H1 (cell line): ENCODE results near the gene ATF7IP. TPM values are rescaled to one million over a fixed set of nuclear protein-coding genes. Genes with fewer than 3 reads are reported as not detected.

ENCODE experiments used
- CTCF ChIA-PET: fragments of 300-600 bp; sonication (Branson Sonifier 250); formaldehyde crosslinking; loops from one replicate; lab custom pipeline; 2021; ENCODE audit not compliant: partially characterized antibody; lab: Charles Lee
- POLR2A ChIA-PET: fragments of 300-600 bp; sonication (Branson Sonifier 250); formaldehyde crosslinking; loops from one replicate; lab custom pipeline; 2021; ENCODE audit warnings: inconsistent platforms; ENCODE audit not compliant: partially characterized antibody; lab: Charles Lee
- DNase-seq, 2 experiments: peaks; one replicate each; pipeline versions ENCODE4 v3.0.0 to v3.0.0-alpha.2; 2010 to 2022; ENCODE audit warnings: low spot score in 2 of 2, low read depth in 1 of 2, mixed read lengths in 1 of 2
- FAIRE-seq: peaks from 2 replicates; lab custom pipeline; 2011; peaks lifted over from hg19 to GRCh38; lab: Jason Lieb, UNC
- H2AFZ ChIP-seq: 2 replicates; pipeline ENCODE4 v1.8.1; 2012; ENCODE audit warnings: low read length, inconsistent platforms
- H2AK5ac ChIP-seq: 2 replicates; pipeline ENCODE4 v1.6.1; 2013; ENCODE audit warnings: low read depth, low read length
- H2BK120ac ChIP-seq: replicated peaks from 2 replicates; pipeline ENCODE3; 2013; ENCODE audit warnings: low read depth, low read length, inconsistent platforms
- H2BK12ac ChIP-seq: 2 replicates; pipeline ENCODE4 v1.6.1; 2013; ENCODE audit warnings: low read depth, low read length
- H2BK15ac ChIP-seq: 2 replicates; pipeline ENCODE4 v1.6.1; 2013; ENCODE audit warnings: low read length
- H2BK20ac ChIP-seq: 2 replicates; pipeline ENCODE4 v1.6.1; 2013; ENCODE audit warnings: low read length
- H2BK5ac ChIP-seq: 2 replicates; pipeline ENCODE4 v1.6.1; 2013; ENCODE audit warnings: low read depth, low read length
- H3K14ac ChIP-seq: 2 replicates; pipeline ENCODE4 v1.6.1; 2013; ENCODE audit warnings: inconsistent platforms; ENCODE audit not compliant: insufficient read length
- H3K18ac ChIP-seq: 2 replicates; pipeline ENCODE4 v1.6.1; 2013; ENCODE audit warnings: low read length; ENCODE audit errors: extremely low read depth
- H3K23ac ChIP-seq: 2 replicates; pipeline ENCODE4 v1.6.1; 2013; ENCODE audit warnings: inconsistent platforms; ENCODE audit not compliant: insufficient read length
- H3K23me2 ChIP-seq: 2 replicates; pipeline ENCODE4 v1.6.1; 2013; ENCODE audit warnings: low read depth, low read length
- H3K27ac ChIP-seq: 2 replicates; pipeline ENCODE4 v1.6.1; 2011; ENCODE audit warnings: low read depth, low read length, inconsistent platforms
- H3K27me3 ChIP-seq, 4 experiments: replicated peaks in 1 of 4; 1 replicate in 1 of 4; 2 replicates in 3 of 4; pipeline versions ENCODE4 v1.6.1 to v1.8.1; 2011 to 2013; ENCODE audit warnings: low read length in 3 of 4, mild to moderate bottlenecking in 3 of 4, inconsistent platforms in 2 of 4, mixed read lengths in 2 of 4, moderate library complexity in 1 of 4; ENCODE audit not compliant: control insufficient read depth in 3 of 4, insufficient read depth in 3 of 4; ENCODE audit errors: extremely low read depth in 1 of 4
- H3K36me3 ChIP-seq, 4 experiments: 2 replicates each; pipeline versions ENCODE4 v1.6.1 to v1.8.1; 2011 to 2013; ENCODE audit warnings: mild to moderate bottlenecking in 4 of 4, low read length in 3 of 4, moderate library complexity in 2 of 4, control low read depth in 1 of 4, inconsistent platforms in 1 of 4; ENCODE audit not compliant: insufficient read depth in 4 of 4, control insufficient read depth in 2 of 4
- H3K4ac ChIP-seq: replicated peaks from 2 replicates; pipeline ENCODE3; 2013; ENCODE audit warnings: low read length, low read depth, mixed read lengths, inconsistent platforms; ENCODE audit not compliant: insufficient read length
- H3K4me1 ChIP-seq, 4 experiments: replicated peaks in 1 of 4; 1 replicate in 1 of 4; 2 replicates in 3 of 4; pipeline versions ENCODE4 v1.6.1 to v1.8.1; 2011 to 2013; ENCODE audit warnings: low read length in 3 of 4, inconsistent platforms in 2 of 4, mixed read lengths in 1 of 4; ENCODE audit not compliant: insufficient read depth in 4 of 4, control insufficient read depth in 3 of 4
- H3K4me2 ChIP-seq, 2 experiments: 2 replicates each; pipeline versions ENCODE4 v1.6.1 to v1.8.1; 2011 to 2013; ENCODE audit warnings: low read depth in 2 of 2, low read length in 2 of 2, control low read depth in 1 of 2, inconsistent platforms in 1 of 2, mild to moderate bottlenecking in 1 of 2; ENCODE audit not compliant: insufficient read depth in 1 of 2
- H3K4me3 ChIP-seq, 4 experiments: fragments of 200-600, 300-600 bp in 1 of 4; sonication (generic), shearing (Covaris generic), sonication (Bioruptor Twin) in 1 of 4; 2 replicates each; pipeline versions ENCODE4 v1.5.1 to v1.8.1; 2011 to 2016; ENCODE audit warnings: low read length in 4 of 4, low read depth in 3 of 4, control low read depth in 2 of 4, inconsistent platforms in 2 of 4, mild to moderate bottlenecking in 2 of 4, mixed read lengths in 1 of 4, moderate library complexity in 1 of 4; ENCODE audit not compliant: insufficient read depth in 2 of 4; ENCODE audit errors: extremely low read depth in 1 of 4
- H3K56ac ChIP-seq: replicated peaks from 2 replicates; pipeline ENCODE3; 2013; ENCODE audit warnings: low read depth, mild to moderate bottlenecking, mixed read lengths, low read length, inconsistent platforms; ENCODE audit not compliant: insufficient read length
- H3K79me1 ChIP-seq: 2 replicates; pipeline ENCODE4 v1.6.1; 2013; ENCODE audit warnings: low read depth, low read length, control low read depth
- H3K79me2 ChIP-seq, 2 experiments: 2 replicates each; pipeline versions ENCODE4 v1.6.1 to v1.8.1; 2012 to 2013; ENCODE audit warnings: low read length in 2 of 2, mild to moderate bottlenecking in 2 of 2, inconsistent platforms in 1 of 2; ENCODE audit not compliant: insufficient read depth in 2 of 2, control insufficient read depth in 1 of 2
- H3K9ac ChIP-seq, 4 experiments: replicated peaks in 1 of 4; 1 replicate in 1 of 4; 2 replicates in 3 of 4; pipeline versions ENCODE4 v1.6.1 to v1.8.1; 2011 to 2013; ENCODE audit warnings: low read depth in 3 of 4, low read length in 3 of 4, control low read depth in 2 of 4, mild to moderate bottlenecking in 2 of 4, moderate library complexity in 2 of 4, inconsistent platforms in 1 of 4; ENCODE audit errors: extremely low read depth in 1 of 4
- H3K9me3 ChIP-seq, 2 experiments: 2 replicates each; pipeline versions ENCODE4 v1.6.1 to v1.8.1; 2012 to 2013; ENCODE audit warnings: mild to moderate bottlenecking in 2 of 2, moderate library complexity in 2 of 2, control low read depth in 1 of 2, inconsistent platforms in 1 of 2, low read depth in 1 of 2, low read length in 1 of 2, mixed read lengths in 1 of 2; ENCODE audit not compliant: insufficient read depth in 2 of 2
- H4K20me1 ChIP-seq, 2 experiments: replicated peaks in 1 of 2; 2 replicates each; pipeline versions ENCODE3 to v1.8.1; 2011 to 2013; ENCODE audit warnings: inconsistent platforms in 2 of 2, low read length in 2 of 2, mild to moderate bottlenecking in 1 of 2; ENCODE audit not compliant: insufficient read depth in 2 of 2, control insufficient read depth in 1 of 2
- H4K5ac ChIP-seq: 2 replicates; pipeline ENCODE4 v1.6.1; 2013; ENCODE audit warnings: low read length, low read depth, mixed read lengths, inconsistent platforms; ENCODE audit not compliant: insufficient read length
- H4K8ac ChIP-seq: 2 replicates; pipeline ENCODE4 v1.8.0; 2013; ENCODE audit warnings: mild to moderate bottlenecking, moderate library complexity, low read length, inconsistent platforms; ENCODE audit not compliant: insufficient read depth; ENCODE audit errors: extremely low read depth
- H4K91ac ChIP-seq: replicated peaks from 2 replicates; pipeline ENCODE3; 2013; ENCODE audit warnings: low read length, mixed read lengths, inconsistent platforms; ENCODE audit not compliant: insufficient read length
- CBX5 ChIP-seq: fragments of 300-800, 300-1000 bp; sonication (generic); IDR thresholded peaks from 2 replicates; pipeline ENCODE4 v1.7.1; 2016; ENCODE audit warnings: antibody characterized with exemption, low read length, low read depth
- CBX8 ChIP-seq: fragments of 300-800, 300-1000 bp; sonication (generic); IDR thresholded peaks from 2 replicates; pipeline ENCODE4 v1.7.1; 2016; ENCODE audit warnings: low read depth, low read length, borderline replicate concordance
- EGR1 ChIP-seq: IDR thresholded peaks from 2 replicates; pipeline ENCODE4 v1.6.1; 2011; ENCODE audit warnings: low read depth, low read length, borderline replicate concordance
- EZH2 ChIP-seq: fragments of 200-600 bp; sonication (generic); IDR thresholded peaks from 2 replicates; pipeline ENCODE4 v1.7.1; 2012; ENCODE audit warnings: low read depth, mild to moderate bottlenecking, moderate library complexity, low read length, inconsistent platforms; ENCODE audit not compliant: severe bottlenecking
- FOSL1 ChIP-seq: IDR thresholded peaks from 2 replicates; pipeline ENCODE4 v1.6.1; 2011; ENCODE audit warnings: mild to moderate bottlenecking, low read depth, low read length, moderate library complexity; ENCODE audit not compliant: insufficient read depth
- SAP30 ChIP-seq: fragments of 300-600 bp; sonication (generic); IDR thresholded peaks from 2 replicates; pipeline ENCODE4 v1.7.1; 2012; ENCODE audit warnings: low read length, moderate library complexity, mild to moderate bottlenecking, inconsistent platforms; ENCODE audit not compliant: insufficient read depth, insufficient replicate concordance
- SIRT6 ChIP-seq: IDR thresholded peaks from one replicate; pipeline ENCODE4 v1.7.1; 2012; ENCODE audit warnings: low read length, inconsistent platforms
- TAF7 ChIP-seq: optimal IDR thresholded peaks from 2 replicates; pipeline ENCODE3; 2011; ENCODE audit warnings: low read depth, mild to moderate bottlenecking, inconsistent platforms, low read length, moderate library complexity, borderline replicate concordance
- TBP ChIP-seq: IDR thresholded peaks from 2 replicates; pipeline ENCODE4 v1.6.1; 2011; ENCODE audit warnings: low read depth, low read length, improper control_type of control experiment
- USF2 ChIP-seq: IDR thresholded peaks from 2 replicates; pipeline ENCODE4 v1.6.1; 2011; ENCODE audit warnings: low read length, improper control_type of control experiment
- WGBS, 2 experiments: shearing (Covaris generic) in 1 of 2; methylation state at CpG; one replicate each; pipeline versions ENCODE4 v1.1.6 to v1.1.7; 2013 to 2015; ENCODE audit warnings: low lambda C conversion rate in 2 of 2, mixed read lengths in 2 of 2, inconsistent platforms in 1 of 2, low coverage in 1 of 2, missing lambda C conversion rate in 1 of 2; ENCODE audit not compliant: insufficient replicate concordance in 2 of 2, insufficient coverage in 1 of 2, insufficient read length in 1 of 2; ENCODE audit errors: extremely low coverage in 1 of 2, missing lambda C conversion rate in 1 of 2; 5-methylcytosine and 5-hydroxymethylcytosine counted together
- polyA plus RNA-seq, 7 experiments: library from polyadenylated mRNA; depleted of rRNA in 3 of 7; stranded (reverse) in 5 of 7; unstranded in 2 of 7; fragments of >200 nt in 5 of 7; fragments of 200-250 nt in 2 of 7; gene quantifications; 1 replicate in 5 of 7; 2 replicates in 1 of 7; 4 replicates in 1 of 7; pipeline versions ENCODE4 v1.2.1 to v1.2.3, GENCODE V29; 2011 to 2013; ENCODE audit warnings: missing spikeins in 2 of 7, mixed read lengths in 2 of 7
- total RNA-seq: library from RNA; stranded (reverse); fragmentation: NEBNext Ultra II Directional; extraction: Animal tissue kit (Norgen Biotek cat#: 25700); gene quantifications from 2 replicates; pipeline ENCODE4 v1.2.1, GENCODE V29; 2021

The ATF7IP gene
- total and polyA plus RNA-seq, 2 of the 8 experiments (the other 6 are each of a cell fraction or from before 2014, with no cell fraction given): 34.2 to 148 TPM

DNA sequence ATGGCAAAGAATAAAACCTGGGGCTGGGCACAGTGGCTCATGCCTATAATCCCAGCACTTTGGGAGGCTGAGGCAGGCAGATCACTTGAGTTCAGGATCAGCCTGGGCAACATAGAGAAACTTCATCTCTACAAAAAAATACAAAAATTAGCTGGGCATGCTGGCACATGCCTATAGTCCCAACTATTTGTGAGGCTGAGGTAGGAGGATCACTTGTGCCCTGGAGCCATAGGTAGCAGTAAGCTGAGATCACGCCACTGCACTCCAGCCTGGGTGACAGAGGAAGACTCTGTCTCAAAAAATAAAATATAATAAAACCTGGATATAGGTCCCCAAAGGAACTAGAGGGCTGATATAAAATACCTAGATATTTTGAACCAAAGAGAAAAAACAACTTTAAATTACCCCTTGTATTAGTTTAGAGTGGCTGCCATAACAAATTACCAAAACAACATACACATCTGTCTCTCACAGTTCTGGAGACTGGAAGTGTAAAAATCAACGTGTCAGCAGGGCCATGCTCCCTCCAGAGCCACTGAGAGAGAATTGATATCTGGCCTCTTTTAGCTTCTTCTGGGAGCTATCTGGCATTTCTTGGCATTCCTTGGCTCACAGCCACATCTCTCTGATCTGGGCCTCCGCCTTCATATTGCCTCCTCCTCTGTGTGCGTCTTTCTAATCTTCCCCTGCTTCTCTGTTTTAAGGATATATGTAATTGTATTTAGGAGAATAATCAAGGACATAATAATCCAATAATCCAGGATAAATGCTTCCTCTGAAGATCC is 47.9 kb upstream of the ATF7IP start:
- Histone ChIP-seq H2BK120ac (no peak overlapping the region), H3K79me2 (no peaks in the 10 kb centered on the region), H3K4me3 (no peak overlapping the region), H3K23me2 (no peaks in the 10 kb centered on the region), H3K14ac (no peak overlapping the region)
- CTCF ChIA-PET: interaction anchor here (0.8 to 1.7 kb wide), 2 partner anchors 62 to 196 kb away, joined by 3 read pairs; no protein-coding TSS in a partner anchor
- TF ChIP-seq USF2 (no peak), SAP30 (no peak), FOSL1 (no peak), TBP (no peak), EGR1 (no peak), CBX5 (no peak), TAF7 (no peak), CBX8 (no peak), EZH2 (no peak), SIRT6 (no peak)
- TF ChIP-seq, all 59 proteins: peak for 0
- Histone ChIP-seq H3K56ac (no peak overlapping the region), H2BK12ac (no peak overlapping the region), H3K4me1 (no peaks in the 10 kb centered on the region), H3K27me3 (no peaks in the 10 kb centered on the region), H2AK5ac (no peak overlapping the region), H2BK15ac (no peak overlapping the region), H2AFZ (no peak overlapping the region), H3K4me2 (no peak overlapping the region), H3K9ac (no peak overlapping the region), H3K79me1 (no peaks in the 10 kb centered on the region), H3K9me3 (no peaks in the 10 kb centered on the region), H3K18ac (no peak overlapping the region), H2BK20ac (no peak overlapping the region), H3K27ac (no peak overlapping the region), H2BK5ac (no peak overlapping the region), H4K20me1 (no peaks in the 10 kb centered on the region), H4K5ac (no peak overlapping the region), H4K91ac (no peak overlapping the region), H3K36me3 (no peaks in the 10 kb centered on the region), H3K23ac (no peak overlapping the region), H4K8ac (no peak overlapping the region), H3K4ac (no peak overlapping the region)
- no peak for DNase-seq
- WGBS, 2 experiments: 92% methylated on average over 4 of the region's 4 CpGs; no CpG with 5 or more reads in 1 of the 2 experiments
- no peak for FAIRE-seq
- POLR2A ChIA-PET: no interaction called here
